K562 (cell line): ENCODE measurements around the gene ELAVL3. TPM values are rescaled to one million over a fixed set of nuclear protein-coding genes. Genes with fewer than 3 reads are reported as not detected.

Source experiments
- ATAC-seq: fragments of 200-7000 bp; cut with Tn5 transposase; 3 replicates; pipeline ENCODE4 v1.9.1; 2020; ENCODE audit warnings: moderate library complexity
- BruUV-seq: library from RNA; stranded (reverse); fragments of 400-500 nt; replicated peaks from 2 replicates; lab custom pipeline; 2021; lab: Mats Ljungman, UMichigan
- CTCF ChIA-PET: fragments of 300-600 bp; formaldehyde crosslinking; extraction: SDS; loops from one replicate; lab custom pipeline; 2021; ENCODE audit warnings: low intra/inter-chr PET ratio; lab: Yijun Ruan, JAX
- POLR2A ChIA-PET: fragments of 300-600, 350-650 bp; sonication (Branson Sonifier 250); formaldehyde crosslinking; extraction: SDS; loops from one replicate; lab custom pipeline; 2021; ENCODE audit warnings: antibody characterized with exemption, inconsistent platforms; lab: Yijun Ruan, JAX
- DNase-seq, 4 experiments: peaks; one replicate each; pipeline versions ENCODE4 v3.0.0 to v3.0.0-alpha.2; 2011 to 2018; ENCODE audit warnings: low spot score in 3 of 4, mixed read lengths in 3 of 4; ENCODE audit errors: extremely low read depth in 1 of 4
- FAIRE-seq: peaks from 2 replicates; lab custom pipeline; 2011; peaks lifted over from hg19 to GRCh38; lab: Jason Lieb, UNC
- H2AFZ ChIP-seq: 2 replicates; pipeline ENCODE4 v1.6.0; 2011; ENCODE audit warnings: low read depth, low read length, control low read depth, inconsistent platforms
- H3K27ac ChIP-seq: fragments of 200-600 bp; 3 replicates; pipeline ENCODE4 v1.8.0; 2011; ENCODE audit warnings: low read depth, mild to moderate bottlenecking, control low read depth, inconsistent platforms, low read length, moderate library complexity, mixed read lengths; ENCODE audit errors: extremely low read depth
- H3K27me3 ChIP-seq, 2 experiments: fragments of 300-600 bp in 1 of 2; 2 replicates in 1 of 2; 3 replicates in 1 of 2; pipeline versions ENCODE4 v1.6.0 to v1.8.0; 2011; ENCODE audit warnings: inconsistent platforms in 2 of 2, low read length in 2 of 2, mild to moderate bottlenecking in 1 of 2, mixed read lengths in 1 of 2, moderate library complexity in 1 of 2; ENCODE audit not compliant: control insufficient read depth in 2 of 2, insufficient read depth in 2 of 2
- H3K36me3 ChIP-seq: fragments of 300-600 bp; 3 replicates; pipeline ENCODE4 v1.8.0; 2011; ENCODE audit warnings: mild to moderate bottlenecking, low read length, inconsistent platforms; ENCODE audit not compliant: control insufficient read depth, insufficient read depth
- H3K4me1 ChIP-seq, 2 experiments: fragments of 200-600 bp in 1 of 2; replicated peaks in 1 of 2; 2 replicates in 1 of 2; 3 replicates in 1 of 2; pipeline versions ENCODE4 v1.5.1 to v1.8.0; 2011; ENCODE audit warnings: inconsistent platforms in 2 of 2, low read length in 2 of 2, mild to moderate bottlenecking in 1 of 2, mixed read lengths in 1 of 2, moderate library complexity in 1 of 2; ENCODE audit not compliant: control insufficient read depth in 2 of 2, insufficient read depth in 2 of 2
- H3K4me2 ChIP-seq: 2 replicates; pipeline ENCODE4 v1.6.1; 2011; ENCODE audit warnings: low read length, control low read depth, inconsistent platforms, mixed read lengths; ENCODE audit not compliant: insufficient read depth
- H3K4me3 ChIP-seq: fragments of 200-600 bp; sonication (generic), shearing (Covaris generic); 2 replicates; pipeline ENCODE4 v1.5.1; 2016; ENCODE audit warnings: control low read depth, inconsistent platforms
- H3K79me2 ChIP-seq: fragments of 200-600 bp; 3 replicates; pipeline ENCODE4 v1.8.0; 2011; ENCODE audit warnings: low read length, inconsistent platforms; ENCODE audit not compliant: control insufficient read depth, insufficient read depth
- H3K9ac ChIP-seq, 2 experiments: 2 replicates each; pipeline versions ENCODE4 v1.6.0 to v1.6.1; 2011; ENCODE audit warnings: low read depth in 2 of 2, low read length in 2 of 2, control low read depth in 1 of 2, inconsistent platforms in 1 of 2, mild to moderate bottlenecking in 1 of 2, mixed read lengths in 1 of 2; ENCODE audit not compliant: insufficient read depth in 1 of 2
- H3K9me1 ChIP-seq: one replicate; pipeline ENCODE4 v1.6.0; 2011; ENCODE audit warnings: inconsistent platforms, mild to moderate bottlenecking, low read length, moderate library complexity; ENCODE audit not compliant: control insufficient read depth, insufficient read depth
- H3K9me3 ChIP-seq: replicated peaks from 2 replicates; pipeline ENCODE4 v1.5.1; 2011; ENCODE audit warnings: low read depth, low read length, inconsistent platforms; ENCODE audit not compliant: control insufficient read depth, insufficient read depth
- H4K20me1 ChIP-seq: replicated peaks from 2 replicates; pipeline ENCODE4 v1.6.1; 2011; ENCODE audit warnings: low read length, inconsistent platforms, mixed read lengths; ENCODE audit not compliant: control insufficient read depth, insufficient read depth
- CBX5 ChIP-seq: IDR thresholded peaks from 2 replicates; pipeline ENCODE4 v1.6.1; 2014; ENCODE audit warnings: low read depth, borderline replicate concordance
- DIDO1 ChIP-seq: fragments of 450-650 bp; IDR thresholded peaks from 2 replicates; pipeline ENCODE4 v1.6.1; 2016; ENCODE audit warnings: low read depth, missing biosample characterization, missing genetic modification characterization
- ELF1 ChIP-seq: fragments of 200-800 bp; sonication (Bioruptor generic); IDR thresholded peaks from 2 replicates; pipeline ENCODE4 v1.6.1; 2016; ENCODE audit warnings: missing genetic modification characterization, missing compliant biosample characterization
- FOXA1 ChIP-seq: fragments of 450-650 bp; IDR thresholded peaks from 2 replicates; pipeline ENCODE4 v1.6.1; 2016; ENCODE audit warnings: mild to moderate bottlenecking, borderline replicate concordance
- GABPA ChIP-seq: fragments of 200-800 bp; sonication (Bioruptor generic); conservative IDR thresholded peaks from 2 replicates; pipeline ENCODE4 v1.6.1; 2016; ENCODE audit warnings: low read depth, missing genetic modification characterization, missing compliant biosample characterization
- HNRNPK ChIP-seq: fragments of 200-400 bp; formaldehyde crosslinking; IDR thresholded peaks from one replicate; pipeline ENCODE4 v1.6.1; 2018; ENCODE audit warnings: mild to moderate bottlenecking, low read depth, low read length; ENCODE audit not compliant: poor library complexity, severe bottlenecking
- MAFK ChIP-seq: IDR thresholded peaks from 2 replicates; pipeline ENCODE4 v1.6.1; 2011; ENCODE audit warnings: low read length, improper control_type of control experiment
- NEUROD1 ChIP-seq: fragments of 150-350 bp; IDR thresholded peaks from 2 replicates; pipeline ENCODE4 v1.6.1; 2014; ENCODE audit warnings: borderline replicate concordance, low read length, low read depth; ENCODE audit not compliant: partially characterized antibody
- NFRKB ChIP-seq: fragments of 450-650 bp; IDR thresholded peaks from 2 replicates; pipeline ENCODE4 v1.6.1; 2016; ENCODE audit warnings: low read depth
- NR1H2 ChIP-seq: sonication (generic); formaldehyde crosslinking; IDR thresholded peaks from 2 replicates; pipeline ENCODE4 v1.4.0; 2020; ENCODE audit warnings: mild to moderate bottlenecking, missing genetic modification reagents
- RAD21 ChIP-seq, 2 experiments: fragments of 250-450 bp in 1 of 2; fragments of 450-650 bp in 1 of 2; sonication (Bioruptor Pico) in 1 of 2; formaldehyde crosslinking in 1 of 2; IDR thresholded peaks in 1 of 2; conservative IDR thresholded peaks in 1 of 2; 2 replicates each; pipeline versions ENCODE4 v1.4.0 to v1.8.0; 2020 to 2022; ENCODE audit warnings: mild to moderate bottlenecking in 2 of 2, moderate library complexity in 1 of 2
- XRCC4 ChIP-seq: IDR thresholded peaks from one replicate; pipeline ENCODE4 v1.6.1; 2011; ENCODE audit not compliant: insufficient read depth, insufficient read length; ENCODE audit errors: extremely low read depth
- YY1 ChIP-seq, 3 experiments: IDR thresholded peaks; 2 replicates each; pipeline ENCODE4 v1.6.1; 2011; ENCODE audit warnings: low read length in 2 of 3, mild to moderate bottlenecking in 2 of 3, moderate library complexity in 2 of 3, borderline replicate concordance in 1 of 3, control low read depth in 1 of 3, low read depth in 1 of 3; ENCODE audit not compliant: insufficient read depth in 3 of 3, insufficient replicate concordance in 2 of 3, control insufficient read depth in 1 of 3, insufficient read length in 1 of 3; ENCODE audit errors: extremely low read depth in 1 of 3
- ZFP1 ChIP-seq: fragments of 450-650 bp; formaldehyde crosslinking; IDR thresholded peaks from 2 replicates; pipeline ENCODE4 v1.4.0; 2020; ENCODE audit warnings: mild to moderate bottlenecking, mixed read lengths
- ZNF239 ChIP-seq: fragments of 250-450 bp; sonication (Bioruptor Pico); IDR thresholded peaks from 2 replicates; pipeline ENCODE4 v1.4.0; 2020; ENCODE audit warnings: mild to moderate bottlenecking
- ZNF398 ChIP-seq: fragments of 250-450 bp; sonication (Bioruptor Pico); IDR thresholded peaks from 2 replicates; pipeline ENCODE4 v1.8.0; 2021; ENCODE audit warnings: moderate library complexity, mild to moderate bottlenecking, inconsistent platforms
- WGBS: fragments of 100-300 bp; shearing (Covaris generic); methylation state at CpG from one replicate; pipeline ENCODE4 v1.1.6; 2016; ENCODE audit warnings: low coverage, mixed read lengths; ENCODE audit not compliant: insufficient coverage; ENCODE audit errors: missing lambda C conversion rate; 5-methylcytosine and 5-hydroxymethylcytosine counted together
- in situ Hi-C: fragments of 300-500 bp; cut with MboI; formaldehyde crosslinking; loops from 4 replicates; pipeline ENCODE4 v1.15.0; 2018; ENCODE audit warnings: inconsistent platforms, mixed read lengths
- intact Hi-C: fragments of 100-400 bp; cut with micrococcal nuclease; formaldehyde crosslinking; loops from 2 replicates; pipeline ENCODE4 v1.14.2; 2022
- polyA plus RNA-seq, 8 experiments: library from polyadenylated mRNA; depleted of rRNA in 4 of 8; stranded (reverse) in 5 of 8; unstranded in 3 of 8; fragments of >200 nt; fragmentation: Nextera tagmentation in 2 of 8; fragmentation: Illumina TruSeq in 1 of 8; extraction: Ambion mirVana in 2 of 8; extraction: Trizol in 1 of 8; gene quantifications; 2 replicates each; pipeline versions ENCODE4 v1.2.1 to v1.2.3, GENCODE V29; 2011 to 2014; ENCODE audit warnings: inconsistent platforms in 1 of 8, missing spikeins in 1 of 8
- total RNA-seq, 7 experiments: library from RNA; depleted of rRNA in 6 of 7; stranded (reverse); fragments of >200 nt in 6 of 7; fragmentation: Illumina TruSeq in 2 of 7; extraction: Trizol in 2 of 7; gene quantifications; 2 replicates each; pipeline versions ENCODE4 v1.2.1 to v1.2.3, GENCODE V29; 2011 to 2021; ENCODE audit warnings: low replicate concordance in 1 of 7

The ELAVL3 gene
- total and polyA plus RNA-seq, 9 of the 15 experiments (the other 6 are each of a cell fraction or from before 2014, with no cell fraction given) = not detected

- peaks cover 7 to 33% of the 10 kb centered on the region in 2 experiments; a peak in 4 of 5 replicates for H3K4me1 ChIP-seq
- no peak for FAIRE-seq
- no peak overlapping the region for H3K27ac ChIP-seq
- TF ChIP-seq MAFK (no peak), NEUROD1 (no peak), CBX5 (no peak), XRCC4 (no peak), YY1 (IDR thresholded peaks at IDR 0.05; ENCODE audit: borderline replicate concordance in 1 of 3, control insufficient read depth in 1 of 3, extremely low read depth in 1 of 3, insufficient read depth in 3 of 3, insufficient read length in 1 of 3, insufficient replicate concordance in 2 of 3, low read depth in 1 of 3, low read length in 2 of 3) (no peak), ZNF239 (no peak), ZNF398 (CRISPR knock-in tag) (no peak), NFRKB (no peak), RAD21 (CRISPR knock-in tag; conservative IDR thresholded peaks at IDR 0.05 in 1 of 2, IDR thresholded peaks at IDR 0.05 in 1 of 2) (no peak), NR1H2 (CRISPR knock-in tag) (no peak), GABPA (no peak), FOXA1 (no peak), DIDO1 (tag) (no peak), ELF1 (tag) (no peak), HNRNPK (no peak), ZFP1 (CRISPR knock-in tag) (no peak)
- TF ChIP-seq, all 486 proteins: peak for 0
- ChIA-PET POLR2A (interaction anchor here (2.0 kb wide), 1 partner anchor 15 kb away, joined by 5 read pairs; no protein-coding TSS in a partner anchor), CTCF (no interaction called here)
- in situ Hi-C loops (no loop called here), intact Hi-C loops (no loop called here)
- H3K79me2 ChIP-seq = 0 out of 3 replicates have a peak, but pooled peaks cover 3% of the 10 kb centered on the region
- H3K4me2 ChIP-seq = no peak overlapping the region
- no peaks in the 10 kb centered on the region for H3K27me3 ChIP-seq
- no TSS peak for BruUV-seq
- H3K9me3 ChIP-seq = no peaks in the 10 kb centered on the region
- DNase-seq (no peak), ATAC-seq (no peak)
- H3K4me3 ChIP-seq = no peak overlapping the region
- H3K36me3 ChIP-seq = peaks cover 25% of the 10 kb centered on the region; the same call in 2 of the 3 replicates
- peak overlapping the region in 1 of 2 experiments; percentile 4; a peak in 1 of 4 replicates for H3K9ac ChIP-seq
- no peaks in the 10 kb centered on the region for H4K20me1 ChIP-seq
- H2AFZ ChIP-seq = no peak overlapping the region
- 90% methylated on average over 18 of the region's 18 CpGs for WGBS
- no peaks in the 10 kb centered on the region for H3K9me1 ChIP-seq
Observed at GRCh38 chr19:11507370-11508078, 26.7 kb upstream of the ELAVL3 start.
